ENCODE measurements around the gene RIPPLY3. TPM values are rescaled to one million over a fixed set of nuclear protein-coding genes. Genes with fewer than 3 reads are reported as not detected.

Gene RIPPLY3
- total RNA-seq, 1 donor from 2014 or later, result 0.26 TPM

Other genes starting within 250 kb of the RIPPLY3 start
- gene HLCS, start 40.0 kb upstream of the RIPPLY3 start, total RNA-seq, result 15.3 and 16.5 TPM in 2 replicates
- gene PIGP, start 66.4 kb downstream of the RIPPLY3 start, total RNA-seq, result 19.0 and 19.4 TPM in 2 replicates
- 62.4 and 63.0 TPM in 2 replicates for gene TTC3, start 66.6 kb downstream of the RIPPLY3 start, total RNA-seq

Measured in activated CD4-positive, alpha-beta T cell treated with anti-CD3 and anti-CD28 coated beads, Interleukin-2, amount 10 ng/mL, durations not matched to agents 24 days and 14 days (primary cell).